H1 (cell line): ENCODE results near the gene TAOK2. TPM values are rescaled to one million over a fixed set of nuclear protein-coding genes. Genes with fewer than 3 reads are reported as not detected.

Experiments used
- EGR1 ChIP-seq: IDR thresholded peaks from 2 replicates; pipeline ENCODE4 v1.6.1; 2011; ENCODE audit warnings: low read depth, low read length, borderline replicate concordance
- JUND ChIP-seq: IDR thresholded peaks from 2 replicates; pipeline ENCODE4 v1.6.1; 2011; ENCODE audit warnings: mild to moderate bottlenecking, improper control_type of control experiment, low read length
- polyA plus RNA-seq, 7 experiments: library from polyadenylated mRNA; depleted of rRNA in 3 of 7; stranded (reverse) in 5 of 7; unstranded in 2 of 7; fragments of >200 nt in 5 of 7; fragments of 200-250 nt in 2 of 7; gene quantifications; 1 replicate in 5 of 7; 2 replicates in 1 of 7; 4 replicates in 1 of 7; pipeline versions ENCODE4 v1.2.1 to v1.2.3, GENCODE V29; 2011 to 2013; ENCODE audit warnings: missing spikeins in 2 of 7, mixed read lengths in 2 of 7
- total RNA-seq: library from RNA; stranded (reverse); fragmentation: NEBNext Ultra II Directional; extraction: Animal tissue kit (Norgen Biotek cat#: 25700); gene quantifications from 2 replicates; pipeline ENCODE4 v1.2.1, GENCODE V29; 2021

TAOK2 gene
- total and polyA plus RNA-seq, 2 of the 8 experiments (the other 6 are each of a cell fraction or from before 2014, with no cell fraction given): 13.5 to 32.6 TPM

GRCh38 chr16:29978081-29978480 lies 4.4 kb downstream of the TAOK2 start (continued):
- TF ChIP-seq EGR1: no peak
- no peak for TF ChIP-seq JUND
